A673 (cell line): ENCODE data around the gene KRTAP2-3.
"Not testable (repeated sequence)": the region's sequence is repeated elsewhere in the genome, so short reads cannot be mapped to it uniquely, and the experiment has no call there.

ENCODE experiments used
- EZH2 ChIP-seq: fragments of 200-600 bp; sonication (generic); IDR thresholded peaks from 2 replicates; pipeline ENCODE4 v1.6.1; 2017; ENCODE audit warnings: borderline replicate concordance, low read depth, mild to moderate bottlenecking, mixed read lengths, antibody characterized with exemption, low read length; ENCODE audit not compliant: poor library complexity, severe bottlenecking
- TF ChIP-seq, protein P1 (sequence below): fragments of 300-800, 200-600 bp; sonication (generic); conservative IDR thresholded peaks from 2 replicates; pipeline ENCODE4 v1.5.1; 2017; ENCODE audit warnings: low read depth, mild to moderate bottlenecking, antibody characterized with exemption, low read length, moderate library complexity, mixed read lengths

DNA sequence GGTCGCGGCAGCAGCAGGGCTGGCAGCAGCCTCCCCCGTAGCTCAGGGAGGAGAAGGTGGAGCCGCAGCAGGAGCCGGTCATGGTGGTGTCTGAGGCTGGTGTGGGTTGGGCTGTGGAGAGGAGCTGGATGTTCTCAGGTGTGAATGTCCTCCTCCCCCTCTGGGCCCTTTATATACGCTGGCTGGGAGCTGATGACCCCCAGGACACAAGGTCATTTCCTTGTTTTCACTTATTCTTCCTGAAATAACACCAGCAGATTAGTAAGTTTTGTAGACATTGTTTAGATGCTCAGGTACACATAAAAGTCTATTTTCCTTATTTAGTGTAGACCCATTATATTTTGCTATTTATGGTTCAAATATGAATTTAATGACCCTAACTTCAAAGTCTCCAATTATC, 4.8 kb downstream of the KRTAP2-3 start, which contains the start of gene KRTAP2-2:
- not testable (repeated sequence) for TF ChIP-seq EZH2
- TF ChIP-seq, protein P1, sequence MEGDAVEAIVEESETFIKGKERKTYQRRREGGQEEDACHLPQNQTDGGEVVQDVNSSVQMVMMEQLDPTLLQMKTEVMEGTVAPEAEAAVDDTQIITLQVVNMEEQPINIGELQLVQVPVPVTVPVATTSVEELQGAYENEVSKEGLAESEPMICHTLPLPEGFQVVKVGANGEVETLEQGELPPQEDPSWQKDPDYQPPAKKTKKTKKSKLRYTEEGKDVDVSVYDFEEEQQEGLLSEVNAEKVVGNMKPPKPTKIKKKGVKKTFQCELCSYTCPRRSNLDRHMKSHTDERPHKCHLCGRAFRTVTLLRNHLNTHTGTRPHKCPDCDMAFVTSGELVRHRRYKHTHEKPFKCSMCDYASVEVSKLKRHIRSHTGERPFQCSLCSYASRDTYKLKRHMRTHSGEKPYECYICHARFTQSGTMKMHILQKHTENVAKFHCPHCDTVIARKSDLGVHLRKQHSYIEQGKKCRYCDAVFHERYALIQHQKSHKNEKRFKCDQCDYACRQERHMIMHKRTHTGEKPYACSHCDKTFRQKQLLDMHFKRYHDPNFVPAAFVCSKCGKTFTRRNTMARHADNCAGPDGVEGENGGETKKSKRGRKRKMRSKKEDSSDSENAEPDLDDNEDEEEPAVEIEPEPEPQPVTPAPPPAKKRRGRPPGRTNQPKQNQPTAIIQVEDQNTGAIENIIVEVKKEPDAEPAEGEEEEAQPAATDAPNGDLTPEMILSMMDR, result not testable (repeated sequence)
